BE2C (cell line): ENCODE measurements around the gene CDC123.

Experiments
- DNase-seq: peaks from one replicate; pipeline ENCODE4 v3.0.0-alpha.2; 2020
- H3K27me3 ChIP-seq: fragments of 250-450 bp; sonication (Bioruptor Pico); 2 replicates; pipeline ENCODE4 v1.5.1; 2020; ENCODE audit warnings: mild to moderate bottlenecking
- H3K36me3 ChIP-seq: fragments of 250-450 bp; sonication (Bioruptor Pico); 2 replicates; pipeline ENCODE4 v1.5.1; 2020; ENCODE audit warnings: mild to moderate bottlenecking
- H3K4me1 ChIP-seq: fragments of 250-450 bp; sonication (Bioruptor Pico); 2 replicates; pipeline ENCODE4 v1.5.1; 2020
- H3K4me3 ChIP-seq: 2 replicates; pipeline ENCODE4 v1.5.1; 2011; ENCODE audit warnings: low read depth, low read length
- H3K9me3 ChIP-seq: fragments of 250-450 bp; sonication (Bioruptor Pico); 2 replicates; pipeline ENCODE4 v1.5.1; 2020
- TF ChIP-seq, protein P1 (sequence below): IDR thresholded peaks from 2 replicates; pipeline ENCODE4 v1.5.1; 2012; ENCODE audit warnings: mild to moderate bottlenecking, low read depth, low read length

Gene CDC123

DNA sequence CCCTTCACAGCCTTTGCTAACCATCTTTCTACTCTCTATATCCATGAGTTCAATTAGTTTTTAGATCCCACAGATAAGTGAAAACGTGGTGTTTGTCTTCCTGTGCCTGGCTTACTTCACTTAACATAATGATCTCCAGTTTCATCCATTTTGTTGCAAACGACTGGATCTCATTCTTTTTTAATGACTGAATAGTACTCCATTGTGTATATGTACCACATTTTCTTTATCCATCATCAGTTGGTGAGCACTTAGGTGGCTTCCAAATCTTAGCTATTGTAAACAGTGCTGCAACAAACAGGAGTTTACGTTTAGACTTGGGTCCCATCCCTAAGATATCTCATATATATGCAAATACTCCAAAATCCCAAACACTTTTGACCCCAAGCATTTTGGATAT, 9.1 kb downstream of the CDC123 start:
- TF ChIP-seq, protein P1, sequence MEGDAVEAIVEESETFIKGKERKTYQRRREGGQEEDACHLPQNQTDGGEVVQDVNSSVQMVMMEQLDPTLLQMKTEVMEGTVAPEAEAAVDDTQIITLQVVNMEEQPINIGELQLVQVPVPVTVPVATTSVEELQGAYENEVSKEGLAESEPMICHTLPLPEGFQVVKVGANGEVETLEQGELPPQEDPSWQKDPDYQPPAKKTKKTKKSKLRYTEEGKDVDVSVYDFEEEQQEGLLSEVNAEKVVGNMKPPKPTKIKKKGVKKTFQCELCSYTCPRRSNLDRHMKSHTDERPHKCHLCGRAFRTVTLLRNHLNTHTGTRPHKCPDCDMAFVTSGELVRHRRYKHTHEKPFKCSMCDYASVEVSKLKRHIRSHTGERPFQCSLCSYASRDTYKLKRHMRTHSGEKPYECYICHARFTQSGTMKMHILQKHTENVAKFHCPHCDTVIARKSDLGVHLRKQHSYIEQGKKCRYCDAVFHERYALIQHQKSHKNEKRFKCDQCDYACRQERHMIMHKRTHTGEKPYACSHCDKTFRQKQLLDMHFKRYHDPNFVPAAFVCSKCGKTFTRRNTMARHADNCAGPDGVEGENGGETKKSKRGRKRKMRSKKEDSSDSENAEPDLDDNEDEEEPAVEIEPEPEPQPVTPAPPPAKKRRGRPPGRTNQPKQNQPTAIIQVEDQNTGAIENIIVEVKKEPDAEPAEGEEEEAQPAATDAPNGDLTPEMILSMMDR: no peak
- DNase-seq: no peak
- H3K9me3 ChIP-seq: no peaks in the 10 kb centered on the region
- no peaks in the 10 kb centered on the region for H3K27me3 ChIP-seq
- H3K4me1 ChIP-seq: no peaks in the 10 kb centered on the region
- peaks cover 65% of the 10 kb centered on the region for H3K36me3 ChIP-seq
- H3K4me3 ChIP-seq: no peak overlapping the region

DNA sequence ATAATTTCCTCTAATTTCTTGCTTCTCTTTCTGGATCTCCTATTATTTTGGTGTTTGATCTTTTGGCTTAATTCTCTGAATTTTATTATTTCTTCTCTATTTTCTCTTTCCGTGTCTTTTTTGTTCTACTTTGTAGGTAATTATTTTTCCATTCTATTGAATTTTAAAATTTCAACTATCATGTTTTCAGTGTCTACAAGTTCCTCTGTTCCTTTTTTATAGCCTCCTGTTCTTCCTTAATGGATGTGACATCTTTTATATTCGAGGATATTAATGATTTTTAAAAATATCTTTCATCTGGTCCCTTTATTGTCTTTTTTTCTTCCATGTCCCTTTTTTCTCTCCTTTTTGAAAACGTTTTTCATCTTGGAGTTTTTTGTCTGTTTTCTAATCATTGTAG, 11.1 kb downstream of the CDC123 start:
- DNase-seq: no peak
- H3K4me3 ChIP-seq: no peak overlapping the region
- no peaks in the 10 kb centered on the region for H3K27me3 ChIP-seq
- peaks cover 66% of the 10 kb centered on the region for H3K36me3 ChIP-seq
- H3K9me3 ChIP-seq: no peaks in the 10 kb centered on the region
- no peaks in the 10 kb centered on the region for H3K4me1 ChIP-seq
- TF ChIP-seq, protein P1: no peak

- no peak for DNase-seq
- TF ChIP-seq, protein P1: no peak
- Histone ChIP-seq H3K4me3 (no peak overlapping the region), H3K27me3 (no peaks in the 10 kb centered on the region), H3K4me1 (no peaks in the 10 kb centered on the region), H3K9me3 (no peaks in the 10 kb centered on the region), H3K36me3 (peaks cover 60% of the 10 kb centered on the region)
Observed at GRCh38 chr10:12208460-12208859, 12.5 kb downstream of the CDC123 start.

DNA sequence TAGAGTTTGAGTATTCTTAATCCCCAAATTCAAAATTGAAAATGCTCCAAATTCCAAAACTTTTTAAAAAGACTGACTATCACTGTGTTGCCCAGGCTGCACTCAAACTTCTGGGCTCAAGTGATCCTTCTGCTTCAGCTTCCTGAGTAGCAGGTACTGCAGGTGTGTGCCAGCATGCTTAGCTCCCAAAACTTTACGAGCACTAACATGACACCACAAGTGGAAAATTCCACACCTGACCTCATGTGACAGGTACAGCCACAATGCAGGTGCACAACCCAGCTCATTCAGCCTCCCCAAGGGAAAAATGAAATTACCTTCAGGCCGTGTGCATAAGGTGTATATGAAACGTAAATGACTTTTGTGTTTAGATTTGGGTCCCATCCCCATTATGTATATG, 16.5 kb downstream of the CDC123 start:
- no peak for DNase-seq
- peaks cover 64% of the 10 kb centered on the region for H3K36me3 ChIP-seq

GRCh38 chr10:12213621-12214020, 17.6 kb downstream of the CDC123 start:
- H3K36me3 ChIP-seq: peaks cover 62% of the 10 kb centered on the region
- no peaks in the 10 kb centered on the region for H3K9me3 ChIP-seq
- no peaks in the 10 kb centered on the region for H3K27me3 ChIP-seq
- H3K4me3 ChIP-seq: no peak overlapping the region
- TF ChIP-seq, protein P1: no peak
- no peak for DNase-seq
- peaks cover 5% of the 10 kb centered on the region; the same call in 1 of the 2 replicates for H3K4me1 ChIP-seq

More for the DNA sequence above, 16.5 kb downstream of the CDC123 start:
- Histone ChIP-seq H3K4me1 (peaks cover 5% of the 10 kb centered on the region; the same call in 1 of the 2 replicates), H3K9me3 (no peaks in the 10 kb centered on the region), H3K27me3 (no peaks in the 10 kb centered on the region), H3K4me3 (no peak overlapping the region)
- TF ChIP-seq, protein P1: no peak

GRCh38 chr10:12214093-12214492, 18.1 kb downstream of the CDC123 start:
- H3K36me3 ChIP-seq: peaks cover 62% of the 10 kb centered on the region
- no peak for DNase-seq
- peaks cover 5% of the 10 kb centered on the region; the same call in 1 of the 2 replicates for H3K4me1 ChIP-seq
- H3K27me3 ChIP-seq: no peaks in the 10 kb centered on the region
- H3K4me3 ChIP-seq: no peak overlapping the region
- TF ChIP-seq, protein P1: no peak
- no peaks in the 10 kb centered on the region for H3K9me3 ChIP-seq
